DLD1 (cell line): ENCODE data around the gene CNOT1.
"Not testable (repeated sequence)": the region's sequence is repeated elsewhere in the genome, so short reads cannot be mapped to it uniquely, and the experiment has no call there.

Experiments
- in situ Hi-C: cut with HindIII; loops from 2 replicates; pipeline ENCODE4 v1.10.0; 2017; ENCODE audit warnings: low sequenced_read_pairs

Gene CNOT1

GRCh38 chr16:58638148-58639036, 8.8 kb upstream of the CNOT1 start:
- in situ Hi-C loops: no loop called here

GRCh38 chr16:58637021-58637420, 7.4 kb upstream of the CNOT1 start:
- in situ Hi-C loops: not testable (repeated sequence)

GRCh38 chr16:58636466-58636865, 6.8 kb upstream of the CNOT1 start:
- in situ Hi-C loops: no loop called here

GRCh38 chr16:58635502-58635901, 5.9 kb upstream of the CNOT1 start:
- in situ Hi-C loops: no loop called here

- in situ Hi-C loops: no loop called here
Measured at GRCh38 chr16:58634265-58634802, 4.7 kb upstream of the CNOT1 start.

- in situ Hi-C loops: no loop called here
Measured at GRCh38 chr16:58628845-58629732, 537 bp downstream of the CNOT1 start.

- in situ Hi-C loops: no loop called here
Measured at GRCh38 chr16:58624209-58624608, 5.4 kb downstream of the CNOT1 start.

GRCh38 chr16:58620396-58620795, 9.2 kb downstream of the CNOT1 start:
- in situ Hi-C loops: no loop called here

GRCh38 chr16:58615280-58615679, 14.3 kb downstream of the CNOT1 start:
- in situ Hi-C loops: no loop called here

GRCh38 chr16:58614860-58615259, 14.8 kb downstream of the CNOT1 start:
- in situ Hi-C loops: no loop called here

- in situ Hi-C loops: no loop called here
Measured at GRCh38 chr16:58614212-58614611, 15.4 kb downstream of the CNOT1 start.

GRCh38 chr16:58612965-58613364, 16.7 kb downstream of the CNOT1 start:
- in situ Hi-C loops: not testable (repeated sequence)

- in situ Hi-C loops: no loop called here
Measured at GRCh38 chr16:58608601-58609136, 21.0 kb downstream of the CNOT1 start.

GRCh38 chr16:58605562-58605961, 24.1 kb downstream of the CNOT1 start:
- in situ Hi-C loops: no loop called here

- in situ Hi-C loops: no loop called here
Measured at GRCh38 chr16:58591083-58591482, 38.5 kb downstream of the CNOT1 start.

- in situ Hi-C loops: loop anchor here (5.0 kb wide), 1 partner anchor 52 kb away; no protein-coding TSS in a partner anchor
Measured at GRCh38 chr16:58589326-58589905, 40.2 kb downstream of the CNOT1 start.

- in situ Hi-C loops: loop anchor here (5.0 kb wide), 1 partner anchor 51 kb away; no protein-coding TSS in a partner anchor
Measured at GRCh38 chr16:58588406-58588805, 41.2 kb downstream of the CNOT1 start.

- in situ Hi-C loops: loop anchor here (5.0 kb wide), 1 partner anchor 49 kb away; no protein-coding TSS in a partner anchor
Measured at GRCh38 chr16:58586340-58587030, 43.1 kb downstream of the CNOT1 start.

- in situ Hi-C loops: loop anchor here (5.0 kb wide), 1 partner anchor 48 kb away; no protein-coding TSS in a partner anchor
Measured at GRCh38 chr16:58584831-58585505, 44.7 kb downstream of the CNOT1 start.
